22Rv1 (cell line): ENCODE measurements around the gene BLMH.

Experiments
- H3K27ac ChIP-seq: fragments of 450-650 bp; 2 replicates; pipeline ENCODE4 v1.5.1; 2017
- CTCF ChIP-seq: fragments of 450-650 bp; IDR thresholded peaks from 2 replicates; pipeline ENCODE4 v1.5.1; 2017; ENCODE audit warnings: mild to moderate bottlenecking
- ZFX ChIP-seq: fragments of 450-650 bp; IDR thresholded peaks from 2 replicates; pipeline ENCODE4 v1.6.1; 2017; ENCODE audit warnings: antibody characterized with exemption, borderline replicate concordance

Gene BLMH

GRCh38 chr17:30229012-30229411 lies 62.7 kb downstream of the BLMH start:
- no peak for TF ChIP-seq CTCF
- TF ChIP-seq ZFX = no peak
- no peak overlapping the region for H3K27ac ChIP-seq

DNA sequence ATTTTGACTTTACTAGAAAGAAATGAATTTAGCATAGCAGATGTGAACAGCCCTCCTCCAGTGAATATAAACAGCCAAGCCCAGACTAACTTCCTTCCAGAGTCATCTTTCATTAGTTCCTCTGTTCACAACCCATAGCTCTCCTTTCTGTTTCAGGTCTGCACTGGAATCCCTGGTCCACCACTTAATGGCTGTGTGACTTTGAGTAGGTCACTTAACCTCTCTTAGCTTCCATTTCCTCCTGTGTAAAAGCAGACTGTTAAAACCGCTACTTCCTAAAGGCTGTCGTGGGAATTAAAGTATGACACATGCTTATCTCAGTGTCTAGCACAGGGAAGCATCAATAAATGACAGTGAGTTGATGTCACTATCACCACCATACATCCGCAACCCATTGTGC lies 63.7 kb downstream of the BLMH start:
- no peak for TF ChIP-seq ZFX
- no peak for TF ChIP-seq CTCF
- no peak overlapping the region for H3K27ac ChIP-seq

- TF ChIP-seq ZFX (no peak), CTCF (no peak)
- no peak overlapping the region for H3K27ac ChIP-seq
Observed at GRCh38 chr17:30226878-30227277, 64.9 kb downstream of the BLMH start.

- no peak overlapping the region for H3K27ac ChIP-seq
- TF ChIP-seq CTCF = no peak
- TF ChIP-seq ZFX = no peak
Observed at GRCh38 chr17:30225919-30226553, 65.7 kb downstream of the BLMH start.

GRCh38 chr17:30225112-30225511 lies 66.6 kb downstream of the BLMH start:
- TF ChIP-seq ZFX = no peak
- TF ChIP-seq CTCF = no peak
- H3K27ac ChIP-seq = no peak overlapping the region

GRCh38 chr17:30224419-30224960 lies 67.3 kb downstream of the BLMH start:
- no peak overlapping the region for H3K27ac ChIP-seq

GRCh38 chr17:30222721-30223175 lies 69.0 kb downstream of the BLMH start:
- TF ChIP-seq CTCF = no peak
- TF ChIP-seq ZFX = no peak
- H3K27ac ChIP-seq = 0 out of 2 replicates have a peak overlapping the region, but pooled peaks have one; percentile 10

More at GRCh38 chr17:30224419-30224960, 67.3 kb downstream of the BLMH start:
- TF ChIP-seq ZFX = no peak

DNA sequence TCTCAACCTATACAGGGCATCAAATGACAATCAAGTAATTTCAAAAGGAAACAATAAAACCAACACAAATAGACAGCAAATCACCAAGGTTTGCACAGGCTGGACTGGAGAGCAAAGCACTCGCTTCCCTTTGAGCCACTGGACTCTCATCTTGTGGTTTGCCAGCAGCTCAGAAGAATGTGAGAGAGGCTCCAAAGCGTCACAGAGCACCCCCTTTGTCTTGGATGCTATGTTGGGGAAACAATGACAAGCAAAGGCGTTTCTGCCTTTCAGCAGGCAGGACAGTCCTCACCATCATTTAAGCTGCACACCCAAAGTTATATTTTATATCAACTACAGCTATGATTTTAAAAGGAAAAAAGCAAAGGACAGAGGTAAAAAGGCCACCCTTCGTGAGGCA lies 69.5 kb downstream of the BLMH start:
- TF ChIP-seq CTCF (no peak), ZFX (no peak)
- no peak overlapping the region for H3K27ac ChIP-seq
